Fibroblast of pulmonary artery (primary cell): ENCODE data around the gene SGK1.
"Not testable (repeated sequence)": the region's sequence is repeated elsewhere in the genome, so short reads cannot be mapped to it uniquely, and the experiment has no call there.

Source experiments
- DNase-seq: peaks from one replicate; pipeline ENCODE4 v3.0.0-alpha.2; 2010; ENCODE audit warnings: low read depth
- H3K4me3 ChIP-seq: replicated peaks from 2 replicates; pipeline ENCODE4 v1.5.1; 2011; ENCODE audit warnings: low read depth, mild to moderate bottlenecking, control low read depth, low read length, moderate library complexity
- CTCF ChIP-seq: IDR thresholded peaks from 2 replicates; pipeline ENCODE4 v1.5.1; 2011; ENCODE audit warnings: mild to moderate bottlenecking, control low read depth, low read length, inconsistent platforms; ENCODE audit errors: missing control alignments

SGK1 gene

GRCh38 chr6:134235937-134236751, 81.8 kb downstream of the SGK1 start:
- DNase-seq: peak; percentile 67
- TF ChIP-seq CTCF: no peak
- no peak overlapping the region for H3K4me3 ChIP-seq

GRCh38 chr6:134235334-134235733, 82.6 kb downstream of the SGK1 start:
- not testable (repeated sequence) for H3K4me3 ChIP-seq, DNase-seq

- DNase-seq: no peak
- no peak for TF ChIP-seq CTCF
- H3K4me3 ChIP-seq: no peak overlapping the region
Measured at GRCh38 chr6:134233180-134233955, 84.5 kb downstream of the SGK1 start.

GRCh38 chr6:134230940-134231339, 87.0 kb downstream of the SGK1 start:
- no peak for TF ChIP-seq CTCF
- no peak for DNase-seq
- no peak overlapping the region for H3K4me3 ChIP-seq

- no peak overlapping the region for H3K4me3 ChIP-seq
- no peak for DNase-seq
- no peak for TF ChIP-seq CTCF
Measured at GRCh38 chr6:134230087-134230700, 87.7 kb downstream of the SGK1 start.

- DNase-seq: no peak
- H3K4me3 ChIP-seq: no peak overlapping the region
- TF ChIP-seq CTCF: no peak
Measured at GRCh38 chr6:134229520-134229919, 88.4 kb downstream of the SGK1 start.

- no peak overlapping the region for H3K4me3 ChIP-seq
- no peak for TF ChIP-seq CTCF
- peak; percentile 45 for DNase-seq
Measured at GRCh38 chr6:134223796-134224420, 94.0 kb downstream of the SGK1 start.
